GM23338 (cell line): ENCODE data around the gene PCDHGB7. TPM values are rescaled to one million over a fixed set of nuclear protein-coding genes. Genes with fewer than 3 reads are reported as not detected.

Experiments used
- ATAC-seq: fragments of 200-7000 bp; cut with Tn5 transposase; 3 replicates; pipeline ENCODE4 v1.9.1; 2020
- DNase-seq: peaks from one replicate; pipeline ENCODE4 v3.0.0-alpha.2; 2015; ENCODE audit warnings: low spot score
- H2AFZ ChIP-seq: fragments of 200-600 bp; sonication (generic); 2 replicates; pipeline ENCODE4 v1.8.0; 2016; ENCODE audit warnings: antibody characterized with exemption, mild to moderate bottlenecking, moderate library complexity
- H3F3A ChIP-seq: fragments of 200-600 bp; sonication (generic); replicated peaks from 2 replicates; pipeline ENCODE4 v1.8.0; 2017; ENCODE audit warnings: antibody characterized with exemption, mixed run types, low read depth
- H3K27ac ChIP-seq: fragments of 200-600 bp; sonication (generic); 2 replicates; pipeline ENCODE4 v1.6.1; 2016; ENCODE audit warnings: low read depth
- H3K27me3 ChIP-seq: fragments of 200-600 bp; sonication (generic); 2 replicates; pipeline ENCODE4 v1.8.0; 2016; ENCODE audit warnings: mild to moderate bottlenecking, mixed run types, moderate library complexity; ENCODE audit not compliant: insufficient read depth
- H3K36me3 ChIP-seq: fragments of 200-600 bp; sonication (generic); 2 replicates; pipeline ENCODE4 v1.8.0; 2016; ENCODE audit warnings: mild to moderate bottlenecking; ENCODE audit not compliant: insufficient read depth
- H3K4me1 ChIP-seq: fragments of 200-600 bp; sonication (generic); 2 replicates; pipeline ENCODE4 v1.8.0; 2016; ENCODE audit warnings: mild to moderate bottlenecking, moderate library complexity; ENCODE audit not compliant: insufficient read depth
- H3K4me2 ChIP-seq: fragments of 200-600 bp; sonication (generic); 2 replicates; pipeline ENCODE4 v1.7.1; 2017; ENCODE audit warnings: mixed run types
- H3K4me3 ChIP-seq: fragments of 200-600 bp; sonication (generic); 2 replicates; pipeline ENCODE4 v1.6.1; 2016; ENCODE audit warnings: mixed run types
- H3K79me2 ChIP-seq: fragments of 200-600 bp; sonication (generic); replicated peaks from 2 replicates; pipeline ENCODE4 v1.8.0; 2017; ENCODE audit warnings: mild to moderate bottlenecking; ENCODE audit not compliant: insufficient read depth
- H3K9me2 ChIP-seq: fragments of 200-600 bp; sonication (generic); 2 replicates; pipeline ENCODE4 v1.8.0; 2017; ENCODE audit not compliant: insufficient read depth
- H4K20me1 ChIP-seq: fragments of 200-600 bp; sonication (generic); replicated peaks from 2 replicates; pipeline ENCODE4 v1.8.0; 2017; ENCODE audit warnings: mild to moderate bottlenecking; ENCODE audit not compliant: insufficient read depth
- H3K27ac Mint-ChIP-seq: 2 replicates; pipeline ENCODE4 v1.8.0; 2020; ENCODE audit warnings: inconsistent platforms, mild to moderate bottlenecking, moderate library complexity, mixed read lengths
- H3K27me3 Mint-ChIP-seq: 3 replicates; pipeline ENCODE4 v1.8.0; 2022; ENCODE audit warnings: low read depth, mild to moderate bottlenecking, moderate library complexity, mixed read lengths, inconsistent platforms; ENCODE audit not compliant: insufficient read depth, poor library complexity
- H3K36me3 Mint-ChIP-seq: 3 replicates; pipeline ENCODE4 v1.8.0; 2021; ENCODE audit warnings: low read depth, mild to moderate bottlenecking, inconsistent platforms, moderate library complexity, mixed read lengths
- H3K4me1 Mint-ChIP-seq: 3 replicates; pipeline ENCODE4 v1.8.0; 2020; ENCODE audit warnings: mild to moderate bottlenecking, inconsistent platforms, mixed read lengths
- H3K4me3 Mint-ChIP-seq: 3 replicates; pipeline ENCODE4 v1.8.0; 2021; ENCODE audit warnings: moderate library complexity, mild to moderate bottlenecking, inconsistent platforms, mixed read lengths
- H3K9me3 Mint-ChIP-seq: 3 replicates; pipeline ENCODE4 v1.8.0; 2020; ENCODE audit warnings: moderate library complexity, mild to moderate bottlenecking, inconsistent platforms, mixed read lengths
- ETS1 ChIP-seq: IDR thresholded peaks from 2 replicates; pipeline ENCODE4 v1.6.1; 2016; ENCODE audit warnings: antibody characterized with exemption
- EZH2 ChIP-seq: fragments of 200-600 bp; sonication (generic); IDR thresholded peaks from one replicate; pipeline ENCODE4 v1.8.0; 2017; ENCODE audit warnings: antibody characterized with exemption, mild to moderate bottlenecking, low read depth; ENCODE audit not compliant: unreplicated experiment
- NANOG ChIP-seq: IDR thresholded peaks from 2 replicates; pipeline ENCODE4 v1.6.1; 2016; ENCODE audit warnings: antibody characterized with exemption, borderline replicate concordance
- POLR2AphosphoS5 ChIP-seq: IDR thresholded peaks from 2 replicates; pipeline ENCODE4 v1.6.1; 2016; ENCODE audit warnings: antibody characterized with exemption, low read depth
- REST ChIP-seq: IDR thresholded peaks from one replicate; pipeline ENCODE4 v1.6.1; 2018; ENCODE audit warnings: antibody characterized with exemption; ENCODE audit not compliant: unreplicated experiment
- polyA plus RNA-seq: library from polyadenylated mRNA; unstranded; fragments of >200 nt; fragmentation: Nextera tagmentation; extraction: Ambion mirVana; gene quantifications from 2 replicates; pipeline ENCODE4 v1.2.1, GENCODE V29; 2016
- total RNA-seq: library from RNA; depleted of rRNA; stranded (reverse); fragments of >200 nt; shearing (Covaris generic); gene quantifications from 2 replicates; pipeline ENCODE4 v1.2.3, GENCODE V29; 2014
- TF ChIP-seq, protein P1 (sequence below), 2 experiments: fragments of 200-600 bp in 1 of 2; sonication (generic) in 1 of 2; conservative IDR thresholded peaks; 2 replicates each; pipeline versions ENCODE4 v1.5.1 to v1.6.1; 2016 to 2017; ENCODE audit warnings: antibody characterized with exemption in 2 of 2, low read depth in 2 of 2, mild to moderate bottlenecking in 2 of 2, moderate library complexity in 1 of 2

PCDHGB7 gene
- total and polyA plus RNA-seq, 2 experiments from 2014 or later = 1.4 to 11.7 TPM

GRCh38 chr5:141412854-141413539, 4.5 kb upstream of the PCDHGB7 start, which contains the start of gene PCDHGA10:
Gene PCDHGA10, plus strand, starts transcription at chr5:141412987. Its CDS starts 189 bp downstream, at chr5:141413176.
- no peaks in the 10 kb centered on the region for H3F3A ChIP-seq
- peaks cover 8% of the 10 kb centered on the region for H3K27me3 ChIP-seq
- Mint-ChIP-seq H3K27ac (peak within 1 kb of the TSS; percentile 89), H3K4me3 (peak within 1 kb of the TSS; percentile 90), H3K36me3 (peaks cover 46% of the 10 kb centered on the region), H3K27me3 (peaks cover 23% of the 10 kb centered on the region), H3K9me3 (peaks cover 43% of the 10 kb centered on the region), H3K4me1 (peaks cover 16% of the 10 kb centered on the region)
- H3K4me2 ChIP-seq = peak within 1 kb of the TSS; percentile 45; the same call in 1 of the 2 replicates
- H3K27ac ChIP-seq = no peak within 1 kb of the TSS
- H3K4me3 ChIP-seq = peak within 1 kb of the TSS; percentile 40; the same call in 1 of the 2 replicates
- 0 out of 2 replicates have a peak, but pooled peaks cover 4% of the 10 kb centered on the region for H3K79me2 ChIP-seq
- peaks cover 7% of the 10 kb centered on the region; the same call in 1 of the 2 replicates for H4K20me1 ChIP-seq
- peaks cover 5% of the 10 kb centered on the region for H3K4me1 ChIP-seq
- peak within 1 kb of the TSS; percentile 57 for H2AFZ ChIP-seq
- ATAC-seq (peak; percentile 57), DNase-seq (peak; percentile 92)
- H3K9me2 ChIP-seq = no peaks in the 10 kb centered on the region
- TF ChIP-seq, protein P1, sequence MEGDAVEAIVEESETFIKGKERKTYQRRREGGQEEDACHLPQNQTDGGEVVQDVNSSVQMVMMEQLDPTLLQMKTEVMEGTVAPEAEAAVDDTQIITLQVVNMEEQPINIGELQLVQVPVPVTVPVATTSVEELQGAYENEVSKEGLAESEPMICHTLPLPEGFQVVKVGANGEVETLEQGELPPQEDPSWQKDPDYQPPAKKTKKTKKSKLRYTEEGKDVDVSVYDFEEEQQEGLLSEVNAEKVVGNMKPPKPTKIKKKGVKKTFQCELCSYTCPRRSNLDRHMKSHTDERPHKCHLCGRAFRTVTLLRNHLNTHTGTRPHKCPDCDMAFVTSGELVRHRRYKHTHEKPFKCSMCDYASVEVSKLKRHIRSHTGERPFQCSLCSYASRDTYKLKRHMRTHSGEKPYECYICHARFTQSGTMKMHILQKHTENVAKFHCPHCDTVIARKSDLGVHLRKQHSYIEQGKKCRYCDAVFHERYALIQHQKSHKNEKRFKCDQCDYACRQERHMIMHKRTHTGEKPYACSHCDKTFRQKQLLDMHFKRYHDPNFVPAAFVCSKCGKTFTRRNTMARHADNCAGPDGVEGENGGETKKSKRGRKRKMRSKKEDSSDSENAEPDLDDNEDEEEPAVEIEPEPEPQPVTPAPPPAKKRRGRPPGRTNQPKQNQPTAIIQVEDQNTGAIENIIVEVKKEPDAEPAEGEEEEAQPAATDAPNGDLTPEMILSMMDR (conservative IDR thresholded peaks at IDR 0.05; ENCODE audit: low read depth in 2 of 2) = peak; percentile 71 to 74
- TF ChIP-seq POLR2AphosphoS5 = no peak
- H3K36me3 ChIP-seq = no peaks in the 10 kb centered on the region

- Histone ChIP-seq H3K9me2 (no peaks in the 10 kb centered on the region), H3K4me1 (peaks cover 2% of the 10 kb centered on the region), H2AFZ (no peak overlapping the region; the same call in 1 of the 2 replicates), H3K27ac (no peak overlapping the region), H4K20me1 (peaks cover 7% of the 10 kb centered on the region; the same call in 1 of the 2 replicates), H3K79me2 (0 out of 2 replicates have a peak, but pooled peaks cover 2% of the 10 kb centered on the region), H3F3A (no peaks in the 10 kb centered on the region), H3K36me3 (no peaks in the 10 kb centered on the region), H3K27me3 (peaks cover 12% of the 10 kb centered on the region), H3K4me2 (peak overlapping the region; percentile 45; the same call in 1 of the 2 replicates), H3K4me3 (peak overlapping the region; percentile 40; the same call in 1 of the 2 replicates)
- H3K4me1 Mint-ChIP-seq = peaks cover 17% of the 10 kb centered on the region
- H3K27me3 Mint-ChIP-seq = peaks cover 28% of the 10 kb centered on the region
- peak overlapping the region; percentile 89; the same call in 1 of the 2 replicates for H3K27ac Mint-ChIP-seq
- peak; percentile 65 for ATAC-seq
- H3K36me3 Mint-ChIP-seq = peaks cover 50% of the 10 kb centered on the region
- peaks cover 47% of the 10 kb centered on the region for H3K9me3 Mint-ChIP-seq
- H3K4me3 Mint-ChIP-seq = peak overlapping the region; percentile 90
- DNase-seq = no peak
- TF ChIP-seq REST (no peak), NANOG (no peak), EZH2 (no peak), ETS1 (no peak)
- TF ChIP-seq, protein P1 (conservative IDR thresholded peaks at IDR 0.05; ENCODE audit: low read depth in 2 of 2) = no peak
These were observed 3.9 kb upstream of the PCDHGB7 start for GRCh38 chr5:141413540-141414069.
